Stimulated activated CD4-positive, alpha-beta T cell treated with anti-CD3 and anti-CD28 coated beads, Interleukin-2, amount 100 ng/mL, for 48 hours (primary cell): Measurements from ENCODE around the gene UBE2E3.
A peak's percentile ranks its signal among the peaks of the same experiment; 100 is the strongest.

Experiments used
- DNase-seq, 2 donors: peaks; one replicate each; pipeline ENCODE4 v3.0.0-alpha.2; 2020

The UBE2E3 gene

GRCh38 chr2:180980106-180980942 is at the start of gene UBE2E3:
TSS of gene UBE2E3 (plus strand) at chr2:180980605. CDS start at chr2:180982043, 1,438 bp downstream.
- DNase-seq, result peak; percentile 70 to 74

GRCh38 chr2:180931841-180932240 is 48.6 kb upstream of the UBE2E3 start:
- no peak for DNase-seq

GRCh38 chr2:180933332-180933731 is 47.1 kb upstream of the UBE2E3 start:
- DNase-seq, result no peak

GRCh38 chr2:180934911-180935310 is 45.5 kb upstream of the UBE2E3 start:
- no peak for DNase-seq

- DNase-seq, result peak in 1 of 2 donors; percentile 5
Observed at GRCh38 chr2:180937480-180937879, 42.9 kb upstream of the UBE2E3 start.

GRCh38 chr2:180938451-180938850 is 42.0 kb upstream of the UBE2E3 start:
- DNase-seq, result no peak

GRCh38 chr2:180943275-180943674 is 37.1 kb upstream of the UBE2E3 start:
- no peak for DNase-seq

GRCh38 chr2:180944372-180944771 is 36.0 kb upstream of the UBE2E3 start:
- DNase-seq, result no peak

- no peak for DNase-seq
Observed at GRCh38 chr2:180947208-180947689, 33.2 kb upstream of the UBE2E3 start.

- no peak for DNase-seq
Observed at GRCh38 chr2:180949896-180950295, 30.5 kb upstream of the UBE2E3 start.

- no peak for DNase-seq
Observed at GRCh38 chr2:180952082-180952481, 28.3 kb upstream of the UBE2E3 start.

- no peak for DNase-seq
Observed at GRCh38 chr2:180952731-180953336, 27.6 kb upstream of the UBE2E3 start.

GRCh38 chr2:180953550-180953949 is 26.9 kb upstream of the UBE2E3 start:
- no peak for DNase-seq

- DNase-seq, result no peak
Observed at GRCh38 chr2:180955101-180955500, 25.3 kb upstream of the UBE2E3 start.

GRCh38 chr2:180959787-180960186 is 20.6 kb upstream of the UBE2E3 start:
- no peak for DNase-seq

GRCh38 chr2:180960982-180961381 is 19.4 kb upstream of the UBE2E3 start:
- no peak for DNase-seq

GRCh38 chr2:180962727-180963314 is 17.6 kb upstream of the UBE2E3 start:
- DNase-seq, result no peak

- no peak for DNase-seq
Observed at GRCh38 chr2:180966378-180966777, 14.0 kb upstream of the UBE2E3 start.

GRCh38 chr2:180969124-180969523 is 11.3 kb upstream of the UBE2E3 start:
- DNase-seq, result no peak

- no peak for DNase-seq
Observed at GRCh38 chr2:180970016-180970415, 10.4 kb upstream of the UBE2E3 start.

GRCh38 chr2:180971811-180972210 is 8.6 kb upstream of the UBE2E3 start:
- no peak for DNase-seq

GRCh38 chr2:180975585-180975984 is 4.8 kb upstream of the UBE2E3 start:
- DNase-seq, result no peak

- DNase-seq, result no peak
Observed at GRCh38 chr2:180978903-180979748, 1.3 kb upstream of the UBE2E3 start.
